DND-41 (cell line): ENCODE measurements around the gene PDE4D.
"Not testable (repeated sequence)": the region's sequence is repeated elsewhere in the genome, so short reads cannot be mapped to it uniquely, and the experiment has no call there.

Experiments
- ATAC-seq: fragments of 200-7000 bp; cut with Tn5 transposase; 3 replicates; pipeline ENCODE4 v1.9.1; 2021; ENCODE audit warnings: low read depth; ENCODE audit not compliant: insufficient read depth
- DNase-seq: peaks from one replicate; pipeline ENCODE4 v3.0.0-alpha.2; 2020
- H2AFZ ChIP-seq: 2 replicates; pipeline ENCODE4 v1.6.0; 2012; ENCODE audit warnings: low read depth, low read length
- H3K27ac ChIP-seq: 2 replicates; pipeline ENCODE4 v1.5.1; 2012; ENCODE audit warnings: low read length, inconsistent platforms
- H3K27me3 ChIP-seq: fragments of 200-600 bp; sonication (generic); 2 replicates; pipeline ENCODE4 v1.6.0; 2012; ENCODE audit warnings: low read length, mild to moderate bottlenecking, inconsistent platforms; ENCODE audit not compliant: insufficient read depth, poor library complexity
- H3K36me3 ChIP-seq: 2 replicates; pipeline ENCODE4 v1.5.1; 2012; ENCODE audit warnings: low read length, inconsistent platforms; ENCODE audit not compliant: insufficient read depth
- H3K4me1 ChIP-seq: 2 replicates; pipeline ENCODE4 v1.5.1; 2012; ENCODE audit warnings: mild to moderate bottlenecking, low read length; ENCODE audit not compliant: insufficient read depth
- H3K4me2 ChIP-seq: 2 replicates; pipeline ENCODE4 v1.6.0; 2012; ENCODE audit warnings: mild to moderate bottlenecking, moderate library complexity, low read length, inconsistent platforms; ENCODE audit not compliant: insufficient read depth
- H3K4me3 ChIP-seq, 2 experiments: fragments of 200-600 bp in 1 of 2; shearing (Covaris generic) in 1 of 2; 2 replicates each; pipeline ENCODE4 v1.5.1; 2012 to 2016; ENCODE audit warnings: inconsistent platforms in 2 of 2, low read length in 2 of 2, mild to moderate bottlenecking in 2 of 2, low read depth in 1 of 2, moderate library complexity in 1 of 2
- H3K79me2 ChIP-seq: 2 replicates; pipeline ENCODE4 v1.6.0; 2012; ENCODE audit warnings: low read length, inconsistent platforms; ENCODE audit not compliant: insufficient read depth
- H3K9ac ChIP-seq: 2 replicates; pipeline ENCODE4 v1.6.0; 2012; ENCODE audit warnings: low read depth, mild to moderate bottlenecking, inconsistent platforms, low read length, moderate library complexity
- H3K9me3 ChIP-seq: 2 replicates; pipeline ENCODE4 v1.5.1; 2012; ENCODE audit warnings: low read length, moderate library complexity, mild to moderate bottlenecking, inconsistent platforms; ENCODE audit not compliant: insufficient read depth, severe bottlenecking
- H4K20me1 ChIP-seq: 2 replicates; pipeline ENCODE4 v1.6.0; 2012; ENCODE audit warnings: low read length; ENCODE audit not compliant: insufficient read depth
- CTCF ChIP-seq: IDR thresholded peaks from 2 replicates; pipeline ENCODE4 v1.5.1; 2012; ENCODE audit warnings: borderline replicate concordance, low read length, moderate library complexity, mild to moderate bottlenecking; ENCODE audit not compliant: poor library complexity, severe bottlenecking; ENCODE audit errors: extremely low read depth
- EZH2 ChIP-seq: IDR thresholded peaks from 3 replicates; pipeline ENCODE4 v1.6.1; 2012; ENCODE audit warnings: borderline replicate concordance, low read depth, mild to moderate bottlenecking, moderate library complexity, low read length, inconsistent platforms; ENCODE audit not compliant: severe bottlenecking

PDE4D gene

GRCh38 chr5:59407967-59408366 is 485.6 kb downstream of the PDE4D start:
- no peaks in the 10 kb centered on the region for H3K36me3 ChIP-seq
- H3K27me3 ChIP-seq = no peaks in the 10 kb centered on the region
- no peaks in the 10 kb centered on the region for H3K4me1 ChIP-seq
- no peak overlapping the region for H3K4me3 ChIP-seq
- H3K27ac ChIP-seq = no peak overlapping the region
- no peak overlapping the region for H3K4me2 ChIP-seq
- no peaks in the 10 kb centered on the region for H3K79me2 ChIP-seq
- no peaks in the 10 kb centered on the region for H4K20me1 ChIP-seq
- H3K9me3 ChIP-seq = peaks cover 3% of the 10 kb centered on the region
- no peak overlapping the region for H2AFZ ChIP-seq
- no peak overlapping the region for H3K9ac ChIP-seq
- no peak for ATAC-seq
- no peak for DNase-seq
- no peak for TF ChIP-seq EZH2
- TF ChIP-seq CTCF = no peak

DNA sequence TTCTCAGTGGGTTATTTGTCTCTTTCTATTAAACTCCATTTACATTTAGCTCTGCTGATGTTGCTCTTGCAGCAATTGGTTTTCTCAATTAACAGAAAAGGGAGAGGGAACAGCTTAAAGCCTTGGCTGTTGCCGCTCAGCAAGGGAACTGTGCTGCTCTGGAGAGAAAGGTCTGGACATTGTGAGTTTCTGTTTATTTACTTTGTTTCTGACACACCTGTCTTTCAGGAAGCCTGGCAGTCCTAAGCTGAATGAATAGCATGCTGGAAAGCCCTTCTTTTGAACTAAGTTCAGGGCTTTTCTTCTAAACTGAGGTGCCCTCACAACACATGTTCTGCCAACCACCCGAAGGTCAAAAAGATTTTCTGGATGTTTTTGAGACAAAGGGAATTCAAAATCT is 491.9 kb downstream of the PDE4D start:
- H3K36me3 ChIP-seq = no peaks in the 10 kb centered on the region
- no peaks in the 10 kb centered on the region for H4K20me1 ChIP-seq
- no peaks in the 10 kb centered on the region for H3K79me2 ChIP-seq
- H3K27me3 ChIP-seq = no peaks in the 10 kb centered on the region
- H3K4me1 ChIP-seq = no peaks in the 10 kb centered on the region
- no peak overlapping the region for H3K27ac ChIP-seq
- DNase-seq = no peak
- TF ChIP-seq CTCF = no peak
- no peak for TF ChIP-seq EZH2
- no peak overlapping the region for H3K9ac ChIP-seq
- no peak overlapping the region for H3K4me3 ChIP-seq
- H3K9me3 ChIP-seq = no peaks in the 10 kb centered on the region
- H3K4me2 ChIP-seq = no peak overlapping the region
- H2AFZ ChIP-seq = no peak overlapping the region
- ATAC-seq = no peak

GRCh38 chr5:59394956-59395355 is 498.6 kb downstream of the PDE4D start:
- DNase-seq = not testable (repeated sequence)

DNA sequence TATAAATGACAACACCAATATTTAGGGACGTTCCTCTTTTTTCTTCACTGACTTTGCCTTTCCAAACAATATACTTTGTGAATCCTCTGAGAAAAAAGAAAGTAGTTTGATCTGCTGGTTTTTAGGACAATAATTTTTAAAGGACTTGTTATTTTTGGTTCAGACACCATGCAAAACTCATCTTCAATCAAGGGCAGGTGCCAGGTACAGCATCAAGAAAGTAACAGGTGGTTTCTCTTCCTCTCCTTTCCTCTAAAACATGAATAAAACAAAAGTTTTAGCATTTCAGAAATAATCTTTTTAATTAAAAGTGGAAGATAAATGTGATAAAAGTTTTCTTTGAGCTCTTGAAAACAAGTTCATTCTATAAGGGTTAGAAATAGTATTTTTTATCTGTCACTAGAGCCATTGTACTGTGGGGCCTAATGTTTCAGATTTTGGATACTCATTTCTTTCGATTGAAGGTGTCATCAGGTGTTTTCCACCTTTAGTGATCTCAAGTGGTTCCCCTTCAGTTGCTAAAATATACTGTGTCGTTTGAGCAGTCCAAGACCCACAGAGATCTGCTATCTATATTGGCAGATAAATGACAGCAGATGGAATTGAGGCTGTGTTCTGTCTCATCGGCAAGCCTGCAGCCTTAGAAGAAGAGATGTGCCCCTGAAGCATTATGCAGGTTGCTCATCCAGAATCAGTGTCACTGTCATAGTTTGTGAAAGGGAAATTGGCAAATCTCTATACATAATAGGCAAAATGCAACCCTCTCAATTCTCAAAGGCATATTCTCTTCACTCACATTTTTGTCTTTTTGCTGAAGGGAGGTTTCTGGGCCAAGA is 499.7 kb downstream of the PDE4D start:
- TF ChIP-seq CTCF (no peak), EZH2 (no peak)
- H3K27me3 ChIP-seq = no peaks in the 10 kb centered on the region
- no peaks in the 10 kb centered on the region for H3K4me1 ChIP-seq
- no peak overlapping the region for H3K4me2 ChIP-seq
- no peaks in the 10 kb centered on the region for H4K20me1 ChIP-seq
- no peaks in the 10 kb centered on the region for H3K36me3 ChIP-seq
- no peak overlapping the region for H3K27ac ChIP-seq
- DNase-seq (no peak), ATAC-seq (no peak)
- no peaks in the 10 kb centered on the region for H3K9me3 ChIP-seq
- H3K4me3 ChIP-seq = no peak overlapping the region
- no peak overlapping the region for H2AFZ ChIP-seq
- no peak overlapping the region for H3K9ac ChIP-seq
- no peaks in the 10 kb centered on the region for H3K79me2 ChIP-seq

More at GRCh38 chr5:59394956-59395355, 498.6 kb downstream of the PDE4D start:
- not testable (repeated sequence) for H3K9ac ChIP-seq, H3K36me3 ChIP-seq, ATAC-seq, H3K4me3 ChIP-seq, H3K9me3 ChIP-seq, H3K79me2 ChIP-seq, H2AFZ ChIP-seq, H3K4me1 ChIP-seq, H3K4me2 ChIP-seq, H3K27me3 ChIP-seq, H4K20me1 ChIP-seq, H3K27ac ChIP-seq
